ENCODE results near the gene CD300LD. TPM values are rescaled to one million over a fixed set of nuclear protein-coding genes. Genes with fewer than 3 reads are reported as not detected.

CD300LD gene
- total RNA-seq, 1 experiment from 2014 or later = not detected

DNA sequence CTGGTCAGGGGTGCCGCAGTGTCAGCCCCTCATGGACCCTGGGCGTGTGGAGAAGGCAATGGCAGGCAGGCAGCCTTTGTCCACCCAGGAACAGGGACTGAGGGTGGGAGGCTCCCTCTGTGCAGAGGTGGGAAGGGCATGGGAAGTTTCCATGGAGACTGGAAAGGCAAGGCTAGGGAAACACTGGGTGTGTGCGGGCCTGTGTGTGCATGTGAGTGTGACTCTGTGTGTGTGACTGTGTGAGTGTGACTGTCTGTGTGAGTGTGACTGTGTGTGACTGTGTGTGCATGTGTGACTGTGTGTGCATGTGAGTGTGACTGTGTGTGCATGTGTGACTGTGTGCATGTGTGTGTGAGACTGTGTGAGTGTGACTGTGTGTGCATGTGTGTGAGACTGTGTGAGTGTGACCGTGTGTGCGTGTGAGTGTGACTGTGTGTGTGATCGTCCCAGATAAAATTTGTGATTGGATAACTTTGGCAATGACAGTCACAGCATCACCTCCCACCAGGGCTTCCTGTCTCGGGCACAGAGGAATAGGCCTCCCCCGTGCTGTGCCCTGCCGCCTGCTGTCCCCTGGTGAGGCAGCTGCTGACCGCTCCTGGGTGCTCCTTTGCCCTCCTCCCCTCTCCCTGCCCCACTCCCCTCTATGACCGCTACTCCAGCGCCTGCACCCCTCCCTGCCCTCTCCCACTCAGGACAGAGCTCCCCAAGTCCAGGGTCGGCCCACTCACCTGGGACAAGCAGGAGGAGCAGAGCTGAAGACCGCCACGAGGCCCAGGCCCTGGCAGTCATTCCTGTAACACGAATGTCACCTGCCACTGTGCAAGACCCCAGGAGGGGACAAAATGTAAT is 46.9 kb downstream of the CD300LD start:
- no peak for DNase-seq (ENCODE audit: low read depth)

DNA sequence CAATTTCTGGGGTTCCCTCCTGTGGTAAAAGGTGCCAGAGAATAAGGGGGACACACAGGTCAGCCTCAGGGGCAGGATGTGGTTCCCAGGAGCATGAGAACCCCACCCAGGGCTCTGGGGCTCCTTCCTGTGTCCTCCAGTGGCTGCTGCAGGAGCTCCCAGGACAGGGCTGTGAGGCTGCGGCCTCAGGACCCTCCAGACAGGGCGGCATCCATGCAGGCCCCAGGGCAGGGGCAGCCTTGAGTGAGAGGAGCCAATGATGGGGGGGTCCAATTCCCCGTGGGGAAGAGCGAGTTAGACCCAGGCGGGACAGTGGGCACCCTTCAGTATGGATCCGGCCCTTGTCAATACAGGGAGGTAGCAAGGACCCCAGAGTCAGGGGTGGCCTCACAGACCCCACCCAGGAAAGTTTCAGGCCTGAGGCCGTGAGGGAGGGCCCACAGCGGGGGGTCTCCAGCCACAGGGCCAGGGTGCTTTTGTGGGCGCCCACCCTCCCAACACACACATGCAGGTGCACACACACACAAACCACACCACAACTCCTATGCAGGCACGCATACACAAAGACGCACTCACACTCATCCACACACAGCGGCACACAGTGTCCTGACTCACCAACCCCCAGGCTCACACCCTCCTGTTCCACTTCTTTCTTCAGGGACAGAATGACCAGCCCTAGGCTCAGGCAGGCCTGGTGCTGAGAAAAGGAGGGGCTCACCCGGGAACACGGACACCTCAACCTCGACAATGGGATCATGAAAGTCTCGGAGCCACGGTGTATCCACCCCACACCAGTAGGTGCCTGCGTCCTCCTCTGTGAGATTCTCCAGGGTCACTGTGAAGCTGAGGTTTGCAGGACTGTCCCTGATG is 48.0 kb downstream of the CD300LD start:
- no peak for DNase-seq (ENCODE audit: low read depth)

DNA sequence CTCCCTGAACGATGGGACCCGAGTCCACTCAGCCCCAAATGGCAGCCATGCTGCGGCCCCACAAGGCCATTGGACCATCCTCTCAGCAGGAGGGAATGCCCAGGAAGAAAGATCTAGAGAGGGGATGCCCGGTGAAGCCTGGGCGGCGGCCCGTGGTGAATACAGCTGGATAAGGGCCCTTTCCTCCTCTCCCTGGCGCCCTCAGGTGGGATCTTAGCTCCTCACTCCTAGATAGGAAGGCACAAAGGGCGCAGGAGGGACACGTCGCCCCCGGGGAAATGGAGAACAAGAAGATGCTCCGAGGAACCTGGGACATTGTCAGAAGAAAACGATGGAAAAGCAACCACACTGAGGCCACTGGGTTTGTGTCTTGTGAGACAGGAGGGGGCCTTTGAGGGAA is 48.7 kb downstream of the CD300LD start:
- DNase-seq (ENCODE audit: low read depth) = no peak

GRCh38 chr17:74542727-74543383 is 49.2 kb downstream of the CD300LD start:
- no peak for DNase-seq (ENCODE audit: low read depth)

DNA sequence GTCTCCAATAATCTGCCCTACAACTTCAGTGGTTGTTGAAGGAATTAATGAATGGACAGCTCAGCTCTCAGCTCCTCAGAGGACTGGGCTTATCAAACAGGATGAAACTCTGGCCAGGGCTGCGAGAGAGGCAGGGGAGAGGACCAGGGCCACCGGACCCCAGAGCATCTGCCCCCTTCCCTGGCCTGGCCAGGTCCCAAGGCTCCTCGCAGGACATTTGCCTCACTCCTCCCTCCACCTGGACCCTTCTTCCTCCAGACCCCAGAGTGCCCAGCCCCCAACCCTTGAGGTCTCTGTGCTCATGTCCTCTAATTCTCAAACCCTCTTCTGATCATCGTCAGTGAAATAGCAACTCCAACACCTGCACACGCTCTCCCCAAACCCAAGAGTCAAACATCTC is 49.9 kb downstream of the CD300LD start:
- DNase-seq (ENCODE audit: low read depth) = no peak

DNA sequence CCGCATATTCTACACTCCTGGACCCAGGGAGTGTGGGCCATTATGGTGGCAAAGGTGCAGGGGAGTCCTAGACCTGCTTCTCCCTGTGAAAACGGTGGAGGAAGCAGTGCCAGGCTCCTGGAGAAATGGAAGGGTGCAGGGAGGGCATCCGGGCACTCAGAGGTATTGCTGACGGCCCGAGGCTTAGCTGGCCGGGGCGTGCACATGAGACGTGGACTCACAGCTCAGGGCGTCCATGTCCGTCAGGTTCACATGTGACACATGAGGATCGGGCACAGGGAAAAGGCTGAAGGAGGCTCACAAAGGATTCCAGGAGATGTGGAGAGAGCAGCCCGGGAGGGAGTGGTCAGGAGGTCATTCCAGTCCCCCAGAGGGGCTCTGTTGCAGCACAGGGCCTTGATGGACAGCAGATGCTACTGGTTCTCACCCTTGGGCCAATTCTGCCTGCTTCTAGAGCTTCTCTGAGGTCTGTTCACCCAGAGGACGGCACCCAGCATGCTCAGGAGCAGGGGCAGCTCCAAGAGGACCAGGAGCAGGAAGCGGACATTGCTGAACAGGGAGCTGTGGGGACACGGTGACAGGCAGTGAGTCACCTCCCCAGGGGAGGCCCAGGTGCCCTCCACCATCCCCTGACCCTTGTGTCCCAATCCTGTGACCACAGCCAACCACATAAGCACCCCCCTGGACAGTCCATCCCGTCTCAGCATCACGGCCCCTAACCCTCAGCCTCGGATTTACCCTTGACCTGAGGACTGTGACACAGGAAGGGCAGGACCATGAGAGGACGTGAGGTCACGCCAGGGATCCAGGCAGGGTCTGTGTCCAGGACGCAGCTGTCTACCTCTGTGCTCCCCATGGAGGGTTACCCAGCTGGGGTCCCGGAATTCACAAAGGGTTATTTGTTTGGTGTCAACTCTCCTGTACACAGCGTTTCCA is 50.6 kb downstream of the CD300LD start:
- DNase-seq (ENCODE audit: low read depth) = no peak

- DNase-seq (ENCODE audit: low read depth) = no peak
Measured at GRCh38 chr17:74539281-74539820, 52.7 kb downstream of the CD300LD start.

- no peak for DNase-seq (ENCODE audit: low read depth)
Measured at GRCh38 chr17:74536890-74537289, 55.2 kb downstream of the CD300LD start.

DNA sequence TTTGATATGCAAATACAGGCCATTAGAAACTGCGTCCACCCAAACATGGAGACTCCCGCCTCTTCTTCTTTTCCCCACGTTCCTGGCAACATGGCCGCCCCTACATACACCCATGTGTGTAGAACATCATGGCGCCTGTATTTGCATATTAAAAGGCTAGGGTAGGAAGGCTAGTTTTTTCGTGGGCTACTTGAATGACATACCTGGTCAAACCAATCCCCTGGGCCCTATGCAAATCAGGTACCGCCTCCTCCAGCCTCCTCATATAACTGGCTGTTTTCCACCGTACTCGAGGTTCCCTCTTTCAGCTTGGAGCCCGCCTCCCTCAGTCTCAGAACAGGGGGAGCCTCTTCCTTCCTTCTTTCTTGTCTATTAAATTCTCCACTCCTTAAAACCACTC is 60.0 kb downstream of the CD300LD start:
- DNase-seq (ENCODE audit: low read depth) = peak; percentile 60

GRCh38 chr17:74531231-74531761 is 60.8 kb downstream of the CD300LD start, which contains the start of gene CD300LB:
TSS of gene CD300LB (minus strand) at chr17:74531475. CDS start at chr17:74531350, 125 bp downstream.
- no peak for DNase-seq (ENCODE audit: low read depth)

GRCh38 chr17:74530831-74531150 is 61.3 kb downstream of the CD300LD start:
- DNase-seq (ENCODE audit: low read depth) = no peak

Other genes starting within 250 kb of the CD300LD start
- gene BTBD17, start 230.4 kb downstream of the CD300LD start, total RNA-seq (2014; rRNA removed; shearing (Covaris generic)) = not detected in 2 replicates
- gene GPR142, start 224.8 kb downstream of the CD300LD start, total RNA-seq (2014; rRNA removed; shearing (Covaris generic)) = not detected in 2 replicates
- 39.3 and 53.5 TPM in 2 replicates for gene GPRC5C, start 160.2 kb downstream of the CD300LD start, total RNA-seq (2014; rRNA removed; shearing (Covaris generic))
- not detected in 2 replicates for gene CD300A, start 125.6 kb downstream of the CD300LD start, total RNA-seq (2014; rRNA removed; shearing (Covaris generic))
- gene CD300LB, start 60.8 kb downstream of the CD300LD start, total RNA-seq (2014; rRNA removed; shearing (Covaris generic)) = not detected in 2 replicates
- 1.2 TPM in 1 of 2 replicates, not detected in the other for gene CD300C, start 46.2 kb downstream of the CD300LD start, total RNA-seq (2014; rRNA removed; shearing (Covaris generic))
- gene CD300H, start 24.8 kb downstream of the CD300LD start, total RNA-seq (2014; rRNA removed; shearing (Covaris generic)) = not detected in 2 replicates
- not detected in 2 replicates for gene CD300E, start 31.5 kb upstream of the CD300LD start, total RNA-seq (2014; rRNA removed; shearing (Covaris generic))
- not detected in 2 replicates for gene CD300LF, start 120.6 kb upstream of the CD300LD start, total RNA-seq (2014; rRNA removed; shearing (Covaris generic))
- gene RAB37, start 145.0 kb upstream of the CD300LD start, total RNA-seq (2014; rRNA removed; shearing (Covaris generic)) = not detected in 2 replicates
- gene NHERF1, start 156.3 kb upstream of the CD300LD start, total RNA-seq (2014; rRNA removed; shearing (Covaris generic)) = 38.1 and 44.8 TPM in 2 replicates
- 30.0 and 31.1 TPM in 2 replicates for gene NAT9, start 184.1 kb upstream of the CD300LD start, total RNA-seq (2014; rRNA removed; shearing (Covaris generic))

Measured in Daoy (cell line).